Measurements from ENCODE around the gene TLR10.

GRCh38 chr4:38788317-38788716 is 5.5 kb upstream of the TLR10 start:
- TF ChIP-seq FOXM1 (IDR thresholded peaks at IDR 0.05; ENCODE audit: borderline replicate concordance) = no peak
- no peak for TF ChIP-seq FOXK2 (IDR thresholded peaks at IDR 0.05)
- TF ChIP-seq SP1 (IDR thresholded peaks at IDR 0.05) = no peak
- no peak for TF ChIP-seq ARNT (IDR thresholded peaks at IDR 0.05)
- no peak for TF ChIP-seq TARDBP (IDR thresholded peaks at IDR 0.05)
- no peak for TF ChIP-seq CTBP1 (IDR thresholded peaks at IDR 0.05; ENCODE audit: borderline replicate concordance)

Measured in HEK293T (cell line).